ENCODE measurements around the gene TPCN2.

Gene TPCN2

DNA sequence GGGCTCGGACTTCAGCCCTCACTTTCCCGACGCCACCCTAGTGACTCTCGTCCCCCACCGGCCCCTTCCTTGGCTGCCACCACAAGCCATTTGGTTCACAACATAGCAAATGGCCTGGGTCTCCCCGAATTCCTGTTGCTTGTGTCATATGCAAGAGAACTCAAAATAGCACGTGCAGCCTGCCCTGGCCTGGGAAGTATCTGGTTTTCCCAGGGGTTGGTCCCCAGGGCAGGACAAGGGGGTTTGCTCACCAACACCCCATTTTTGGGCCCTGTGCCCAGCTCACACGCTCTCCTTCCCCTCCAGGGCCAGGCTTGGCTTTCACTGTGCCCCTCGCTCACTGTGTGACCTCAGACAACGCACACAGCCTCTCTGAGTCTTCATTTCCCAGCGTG lies 12.8 kb upstream of the TPCN2 start:
- TF ChIP-seq BACH2 (CRISPR knock-in tag; IDR thresholded peaks at IDR 0.05; ENCODE audit: borderline replicate concordance) (no peak), OSR1 (CRISPR knock-in tag; IDR thresholded peaks at IDR 0.05) (no peak), TCF4 (CRISPR knock-in tag; IDR thresholded peaks at IDR 0.05; ENCODE audit: borderline replicate concordance) (no peak), SNAI2 (CRISPR knock-in tag; IDR thresholded peaks at IDR 0.05) (no peak), ZNF565 (CRISPR knock-in tag; conservative IDR thresholded peaks at IDR 0.05; ENCODE audit: low read depth) (no peak), ISL1 (CRISPR knock-in tag; IDR thresholded peaks at IDR 0.05) (no peak), TOX (CRISPR knock-in tag; IDR thresholded peaks at IDR 0.05; ENCODE audit: borderline replicate concordance) (no peak), ZFP3 (CRISPR knock-in tag; IDR thresholded peaks at IDR 0.05) (no peak), ZFP30 (CRISPR knock-in tag; IDR thresholded peaks at IDR 0.05) (no peak), CSDC2 (CRISPR knock-in tag; IDR thresholded peaks at IDR 0.05) (no peak), ZNF8 (CRISPR knock-in tag; IDR thresholded peaks at IDR 0.05) (no peak), GLIS3 (CRISPR knock-in tag; IDR thresholded peaks at IDR 0.05) (no peak), ZNF70 (CRISPR knock-in tag; IDR thresholded peaks at IDR 0.05) (no peak)
- TF ChIP-seq, protein P1, sequence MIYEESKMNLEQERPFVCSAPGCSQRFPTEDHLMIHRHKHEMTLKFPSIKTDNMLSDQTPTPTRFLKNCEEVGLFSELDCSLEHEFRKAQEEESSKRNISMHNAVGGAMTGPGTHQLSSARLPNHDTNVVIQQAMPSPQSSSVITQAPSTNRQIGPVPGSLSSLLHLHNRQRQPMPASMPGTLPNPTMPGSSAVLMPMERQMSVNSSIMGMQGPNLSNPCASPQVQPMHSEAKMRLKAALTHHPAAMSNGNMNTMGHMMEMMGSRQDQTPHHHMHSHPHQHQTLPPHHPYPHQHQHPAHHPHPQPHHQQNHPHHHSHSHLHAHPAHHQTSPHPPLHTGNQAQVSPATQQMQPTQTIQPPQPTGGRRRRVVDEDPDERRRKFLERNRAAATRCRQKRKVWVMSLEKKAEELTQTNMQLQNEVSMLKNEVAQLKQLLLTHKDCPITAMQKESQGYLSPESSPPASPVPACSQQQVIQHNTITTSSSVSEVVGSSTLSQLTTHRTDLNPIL (CRISPR knock-in tag; IDR thresholded peaks at IDR 0.05; ENCODE audit: low read depth) = no peak
- TF ChIP-seq, protein P2, sequence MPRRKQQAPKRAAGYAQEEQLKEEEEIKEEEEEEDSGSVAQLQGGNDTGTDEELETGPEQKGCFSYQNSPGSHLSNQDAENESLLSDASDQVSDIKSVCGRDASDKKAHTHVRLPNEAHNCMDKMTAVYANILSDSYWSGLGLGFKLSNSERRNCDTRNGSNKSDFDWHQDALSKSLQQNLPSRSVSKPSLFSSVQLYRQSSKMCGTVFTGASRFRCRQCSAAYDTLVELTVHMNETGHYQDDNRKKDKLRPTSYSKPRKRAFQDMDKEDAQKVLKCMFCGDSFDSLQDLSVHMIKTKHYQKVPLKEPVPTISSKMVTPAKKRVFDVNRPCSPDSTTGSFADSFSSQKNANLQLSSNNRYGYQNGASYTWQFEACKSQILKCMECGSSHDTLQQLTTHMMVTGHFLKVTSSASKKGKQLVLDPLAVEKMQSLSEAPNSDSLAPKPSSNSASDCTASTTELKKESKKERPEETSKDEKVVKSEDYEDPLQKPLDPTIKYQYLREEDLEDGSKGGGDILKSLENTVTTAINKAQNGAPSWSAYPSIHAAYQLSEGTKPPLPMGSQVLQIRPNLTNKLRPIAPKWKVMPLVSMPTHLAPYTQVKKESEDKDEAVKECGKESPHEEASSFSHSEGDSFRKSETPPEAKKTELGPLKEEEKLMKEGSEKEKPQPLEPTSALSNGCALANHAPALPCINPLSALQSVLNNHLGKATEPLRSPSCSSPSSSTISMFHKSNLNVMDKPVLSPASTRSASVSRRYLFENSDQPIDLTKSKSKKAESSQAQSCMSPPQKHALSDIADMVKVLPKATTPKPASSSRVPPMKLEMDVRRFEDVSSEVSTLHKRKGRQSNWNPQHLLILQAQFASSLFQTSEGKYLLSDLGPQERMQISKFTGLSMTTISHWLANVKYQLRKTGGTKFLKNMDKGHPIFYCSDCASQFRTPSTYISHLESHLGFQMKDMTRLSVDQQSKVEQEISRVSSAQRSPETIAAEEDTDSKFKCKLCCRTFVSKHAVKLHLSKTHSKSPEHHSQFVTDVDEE (CRISPR knock-in tag; IDR thresholded peaks at IDR 0.05) = no peak
- TF ChIP-seq, protein P3, sequence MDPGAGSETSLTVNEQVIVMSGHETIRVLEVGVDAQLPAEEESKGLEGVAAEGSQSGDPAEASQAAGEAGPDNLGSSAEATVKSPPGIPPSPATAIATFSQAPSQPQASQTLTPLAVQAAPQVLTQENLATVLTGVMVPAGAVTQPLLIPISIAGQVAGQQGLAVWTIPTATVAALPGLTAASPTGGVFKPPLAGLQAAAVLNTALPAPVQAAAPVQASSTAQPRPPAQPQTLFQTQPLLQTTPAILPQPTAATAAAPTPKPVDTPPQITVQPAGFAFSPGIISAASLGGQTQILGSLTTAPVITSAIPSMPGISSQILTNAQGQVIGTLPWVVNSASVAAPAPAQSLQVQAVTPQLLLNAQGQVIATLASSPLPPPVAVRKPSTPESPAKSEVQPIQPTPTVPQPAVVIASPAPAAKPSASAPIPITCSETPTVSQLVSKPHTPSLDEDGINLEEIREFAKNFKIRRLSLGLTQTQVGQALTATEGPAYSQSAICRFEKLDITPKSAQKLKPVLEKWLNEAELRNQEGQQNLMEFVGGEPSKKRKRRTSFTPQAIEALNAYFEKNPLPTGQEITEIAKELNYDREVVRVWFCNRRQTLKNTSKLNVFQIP (CRISPR knock-in tag; IDR thresholded peaks at IDR 0.05; ENCODE audit: borderline replicate concordance, low read depth) = no peak
- TF ChIP-seq, protein P4, sequence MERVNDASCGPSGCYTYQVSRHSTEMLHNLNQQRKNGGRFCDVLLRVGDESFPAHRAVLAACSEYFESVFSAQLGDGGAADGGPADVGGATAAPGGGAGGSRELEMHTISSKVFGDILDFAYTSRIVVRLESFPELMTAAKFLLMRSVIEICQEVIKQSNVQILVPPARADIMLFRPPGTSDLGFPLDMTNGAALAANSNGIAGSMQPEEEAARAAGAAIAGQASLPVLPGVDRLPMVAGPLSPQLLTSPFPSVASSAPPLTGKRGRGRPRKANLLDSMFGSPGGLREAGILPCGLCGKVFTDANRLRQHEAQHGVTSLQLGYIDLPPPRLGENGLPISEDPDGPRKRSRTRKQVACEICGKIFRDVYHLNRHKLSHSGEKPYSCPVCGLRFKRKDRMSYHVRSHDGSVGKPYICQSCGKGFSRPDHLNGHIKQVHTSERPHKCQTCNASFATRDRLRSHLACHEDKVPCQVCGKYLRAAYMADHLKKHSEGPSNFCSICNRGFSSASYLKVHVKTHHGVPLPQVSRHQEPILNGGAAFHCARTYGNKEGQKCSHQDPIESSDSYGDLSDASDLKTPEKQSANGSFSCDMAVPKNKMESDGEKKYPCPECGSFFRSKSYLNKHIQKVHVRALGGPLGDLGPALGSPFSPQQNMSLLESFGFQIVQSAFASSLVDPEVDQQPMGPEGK (CRISPR knock-in tag; IDR thresholded peaks at IDR 0.05; ENCODE audit: borderline replicate concordance) = no peak
- ATAC-seq = no peak

DNA sequence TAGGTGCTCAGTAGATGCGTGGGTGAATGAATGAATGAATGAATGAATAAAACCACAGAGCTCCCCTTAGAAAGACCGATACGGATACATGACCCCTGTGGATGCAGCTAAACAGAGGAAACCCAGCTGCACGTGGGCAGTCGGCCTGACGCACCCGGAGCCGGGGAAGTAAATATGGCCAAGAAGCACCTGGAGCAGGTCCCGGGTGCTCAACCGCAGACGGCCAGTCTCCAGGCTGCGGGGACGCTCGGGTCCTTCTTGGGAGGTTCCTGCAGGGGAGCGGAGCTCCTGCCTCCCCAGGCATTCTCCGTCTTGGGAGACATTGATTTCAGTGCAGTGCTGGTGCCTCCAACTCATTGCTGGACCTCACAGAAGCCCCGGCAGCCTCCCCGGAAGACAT lies 11.7 kb upstream of the TPCN2 start:
- TF ChIP-seq ZNF70 (CRISPR knock-in tag; IDR thresholded peaks at IDR 0.05) = no peak
- TF ChIP-seq ZFP3 (CRISPR knock-in tag; IDR thresholded peaks at IDR 0.05) = no peak
- no peak for TF ChIP-seq ZFP30 (CRISPR knock-in tag; IDR thresholded peaks at IDR 0.05)
- no peak for TF ChIP-seq RARB (CRISPR knock-in tag; IDR thresholded peaks at IDR 0.05)
- TF ChIP-seq ZNF8 (CRISPR knock-in tag; IDR thresholded peaks at IDR 0.05) = no peak
- no peak for TF ChIP-seq GLIS3 (CRISPR knock-in tag; IDR thresholded peaks at IDR 0.05)
- TF ChIP-seq, protein P4 (CRISPR knock-in tag; IDR thresholded peaks at IDR 0.05; ENCODE audit: borderline replicate concordance) = no peak
- no peak for TF ChIP-seq ISL1 (CRISPR knock-in tag; IDR thresholded peaks at IDR 0.05)
- no peak for TF ChIP-seq ESRRG (CRISPR knock-in tag; IDR thresholded peaks at IDR 0.05)
- TF ChIP-seq, protein P2 (CRISPR knock-in tag; IDR thresholded peaks at IDR 0.05) = no peak
- TF ChIP-seq, protein P1 (CRISPR knock-in tag; IDR thresholded peaks at IDR 0.05; ENCODE audit: low read depth) = no peak
- no peak for TF ChIP-seq OSR1 (CRISPR knock-in tag; IDR thresholded peaks at IDR 0.05)
- TF ChIP-seq ZNF565 (CRISPR knock-in tag; conservative IDR thresholded peaks at IDR 0.05; ENCODE audit: low read depth) = no peak
- no peak for TF ChIP-seq PPARA (CRISPR knock-in tag; IDR thresholded peaks at IDR 0.05; ENCODE audit: borderline replicate concordance)
- TF ChIP-seq ARNTL (CRISPR knock-in tag; IDR thresholded peaks at IDR 0.05; ENCODE audit: borderline replicate concordance, low read depth) = no peak
- no peak for ATAC-seq
